ENCODE measurements around the gene MLXIPL. TPM values are rescaled to one million over a fixed set of nuclear protein-coding genes. Genes with fewer than 3 reads are reported as not detected.

The MLXIPL gene
- total and polyA plus RNA-seq, 4 donors: 50.3 to 384 (median 232) TPM

DNA sequence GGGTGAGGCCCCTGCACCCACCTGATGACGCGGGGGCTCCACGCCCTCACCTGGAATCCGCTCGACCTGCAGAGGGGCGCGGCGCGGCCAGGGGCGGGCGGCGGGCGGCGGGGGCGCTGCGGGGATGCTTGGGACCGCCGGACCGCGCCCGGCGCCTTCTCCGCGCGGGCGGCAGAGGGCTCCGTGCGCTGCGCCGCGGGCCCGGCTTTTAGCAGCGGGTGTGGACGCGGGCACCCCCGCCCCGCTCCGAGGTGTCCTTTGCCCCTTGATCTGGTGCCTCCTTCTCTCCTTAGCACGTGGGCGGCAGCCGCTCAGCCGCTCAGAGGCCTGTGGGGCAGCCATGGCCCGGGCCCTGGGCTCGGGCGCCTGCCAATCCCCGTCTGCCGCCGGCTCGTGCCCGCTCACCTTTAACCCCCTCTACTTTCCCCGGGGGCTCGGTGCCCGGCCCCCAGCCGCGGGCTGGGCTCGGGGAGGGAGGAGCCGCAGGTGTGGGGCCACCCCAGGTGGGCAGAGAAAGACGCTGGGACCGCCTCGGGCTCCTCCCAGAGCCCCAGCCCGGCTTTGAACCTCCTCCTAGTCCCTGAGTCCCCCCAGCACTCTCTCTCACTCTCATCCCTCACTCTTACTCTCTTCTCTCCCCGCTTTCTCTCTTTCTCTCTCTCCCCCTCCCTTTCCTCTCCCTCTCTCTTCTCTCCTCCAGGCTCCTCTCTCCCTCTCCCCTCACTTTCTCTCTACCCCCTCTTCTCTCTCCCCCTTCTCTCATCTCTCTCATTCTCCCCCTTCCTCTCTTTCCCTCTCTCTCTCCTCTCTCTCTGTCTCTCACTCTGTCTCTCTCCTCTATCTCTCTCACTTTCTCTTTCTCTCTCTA lies 23.6 kb upstream of the MLXIPL start:
- DNase-seq (ENCODE audit: low spot score): peak; percentile 53
- WGBS: under 1% methylated on average over 62 of the region's 62 CpGs
- peak overlapping the region in 1 of 2 donors; percentile 59 for H3K9ac ChIP-seq (ENCODE audit: low read depth in 1 of 2, low read length in 2 of 2)
- no peaks in the 10 kb centered on the region for H3K9me3 ChIP-seq (ENCODE audit: control insufficient read depth in 4 of 4, low read length in 3 of 4)
- peaks cover 2 to 34% (median 24%) of the 10 kb centered on the region in 4 donors for H3K4me1 ChIP-seq (ENCODE audit: control insufficient read depth in 4 of 4, insufficient read depth in 4 of 4, low read length in 3 of 4)
- TF ChIP-seq RAD21 (IDR thresholded peaks at IDR 0.05): peak; percentile 50 to 69
- TF ChIP-seq GABPA (IDR thresholded peaks at IDR 0.05 in 1 of 2, conservative IDR thresholded peaks at IDR 0.05 in 1 of 2): no peak
- TF ChIP-seq FOXA2 (IDR thresholded peaks at IDR 0.05): no peak
- TF ChIP-seq, protein P1, sequence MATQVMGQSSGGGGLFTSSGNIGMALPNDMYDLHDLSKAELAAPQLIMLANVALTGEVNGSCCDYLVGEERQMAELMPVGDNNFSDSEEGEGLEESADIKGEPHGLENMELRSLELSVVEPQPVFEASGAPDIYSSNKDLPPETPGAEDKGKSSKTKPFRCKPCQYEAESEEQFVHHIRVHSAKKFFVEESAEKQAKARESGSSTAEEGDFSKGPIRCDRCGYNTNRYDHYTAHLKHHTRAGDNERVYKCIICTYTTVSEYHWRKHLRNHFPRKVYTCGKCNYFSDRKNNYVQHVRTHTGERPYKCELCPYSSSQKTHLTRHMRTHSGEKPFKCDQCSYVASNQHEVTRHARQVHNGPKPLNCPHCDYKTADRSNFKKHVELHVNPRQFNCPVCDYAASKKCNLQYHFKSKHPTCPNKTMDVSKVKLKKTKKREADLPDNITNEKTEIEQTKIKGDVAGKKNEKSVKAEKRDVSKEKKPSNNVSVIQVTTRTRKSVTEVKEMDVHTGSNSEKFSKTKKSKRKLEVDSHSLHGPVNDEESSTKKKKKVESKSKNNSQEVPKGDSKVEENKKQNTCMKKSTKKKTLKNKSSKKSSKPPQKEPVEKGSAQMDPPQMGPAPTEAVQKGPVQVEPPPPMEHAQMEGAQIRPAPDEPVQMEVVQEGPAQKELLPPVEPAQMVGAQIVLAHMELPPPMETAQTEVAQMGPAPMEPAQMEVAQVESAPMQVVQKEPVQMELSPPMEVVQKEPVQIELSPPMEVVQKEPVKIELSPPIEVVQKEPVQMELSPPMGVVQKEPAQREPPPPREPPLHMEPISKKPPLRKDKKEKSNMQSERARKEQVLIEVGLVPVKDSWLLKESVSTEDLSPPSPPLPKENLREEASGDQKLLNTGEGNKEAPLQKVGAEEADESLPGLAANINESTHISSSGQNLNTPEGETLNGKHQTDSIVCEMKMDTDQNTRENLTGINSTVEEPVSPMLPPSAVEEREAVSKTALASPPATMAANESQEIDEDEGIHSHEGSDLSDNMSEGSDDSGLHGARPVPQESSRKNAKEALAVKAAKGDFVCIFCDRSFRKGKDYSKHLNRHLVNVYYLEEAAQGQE (IDR thresholded peaks at IDR 0.05): peak; percentile 40
- TF ChIP-seq, protein P2, sequence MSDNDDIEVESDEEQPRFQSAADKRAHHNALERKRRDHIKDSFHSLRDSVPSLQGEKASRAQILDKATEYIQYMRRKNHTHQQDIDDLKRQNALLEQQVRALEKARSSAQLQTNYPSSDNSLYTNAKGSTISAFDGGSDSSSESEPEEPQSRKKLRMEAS (IDR thresholded peaks at IDR 0.05): peak; percentile 16
- no peak for TF ChIP-seq JUND (IDR thresholded peaks at IDR 0.05)
- peak; percentile 50 to 78 for TF ChIP-seq RXRA (IDR thresholded peaks at IDR 0.05)
- peak; percentile 73 for TF ChIP-seq SP1 (IDR thresholded peaks at IDR 0.05)
- no peak for TF ChIP-seq NR2F2 (IDR thresholded peaks at IDR 0.05)
- TF ChIP-seq, protein P3, sequence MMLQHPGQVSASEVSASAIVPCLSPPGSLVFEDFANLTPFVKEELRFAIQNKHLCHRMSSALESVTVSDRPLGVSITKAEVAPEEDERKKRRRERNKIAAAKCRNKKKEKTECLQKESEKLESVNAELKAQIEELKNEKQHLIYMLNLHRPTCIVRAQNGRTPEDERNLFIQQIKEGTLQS (IDR thresholded peaks at IDR 0.05): no peak
- TF ChIP-seq YY1 (IDR thresholded peaks at IDR 0.05): peak; percentile 71
- peak; percentile 38 for TF ChIP-seq HNF4G (IDR thresholded peaks at IDR 0.05)
- peak in 1 of 2 donors; percentile 12 for TF ChIP-seq EGR1 (IDR thresholded peaks at IDR 0.05; ENCODE audit: low read depth in 2 of 2)
- TF ChIP-seq, protein P4, sequence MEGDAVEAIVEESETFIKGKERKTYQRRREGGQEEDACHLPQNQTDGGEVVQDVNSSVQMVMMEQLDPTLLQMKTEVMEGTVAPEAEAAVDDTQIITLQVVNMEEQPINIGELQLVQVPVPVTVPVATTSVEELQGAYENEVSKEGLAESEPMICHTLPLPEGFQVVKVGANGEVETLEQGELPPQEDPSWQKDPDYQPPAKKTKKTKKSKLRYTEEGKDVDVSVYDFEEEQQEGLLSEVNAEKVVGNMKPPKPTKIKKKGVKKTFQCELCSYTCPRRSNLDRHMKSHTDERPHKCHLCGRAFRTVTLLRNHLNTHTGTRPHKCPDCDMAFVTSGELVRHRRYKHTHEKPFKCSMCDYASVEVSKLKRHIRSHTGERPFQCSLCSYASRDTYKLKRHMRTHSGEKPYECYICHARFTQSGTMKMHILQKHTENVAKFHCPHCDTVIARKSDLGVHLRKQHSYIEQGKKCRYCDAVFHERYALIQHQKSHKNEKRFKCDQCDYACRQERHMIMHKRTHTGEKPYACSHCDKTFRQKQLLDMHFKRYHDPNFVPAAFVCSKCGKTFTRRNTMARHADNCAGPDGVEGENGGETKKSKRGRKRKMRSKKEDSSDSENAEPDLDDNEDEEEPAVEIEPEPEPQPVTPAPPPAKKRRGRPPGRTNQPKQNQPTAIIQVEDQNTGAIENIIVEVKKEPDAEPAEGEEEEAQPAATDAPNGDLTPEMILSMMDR (IDR thresholded peaks at IDR 0.05; ENCODE audit: low read depth, low read length, missing input control): peak; percentile 45
- TF ChIP-seq HNF4A (conservative IDR thresholded peaks at IDR 0.05): peak; percentile 72 to 85
- peak overlapping the region; percentile 61 to 80 (median 67) for H3K4me3 ChIP-seq (ENCODE audit: low read depth in 1 of 3, low read length in 3 of 3)
- no peaks in the 10 kb centered on the region for H3K36me3 ChIP-seq (ENCODE audit: control insufficient read depth in 4 of 4, insufficient read depth in 3 of 4, low read depth in 1 of 4, low read length in 3 of 4)
- H3K27ac ChIP-seq (ENCODE audit: low read depth in 1 of 2, low read length in 2 of 2): peak overlapping the region; percentile 44 to 56
- H3K27me3 ChIP-seq (ENCODE audit: control insufficient read depth in 4 of 4, insufficient read depth in 4 of 4, low read length in 3 of 4): no peaks in the 10 kb centered on the region

Data from liver (tissue), 9 donors.